Activated T-cell treated with anti-CD3 and anti-CD28 coated beads, Interleukin-2, amount 50 U/mL, for 24 hours (primary cell): ENCODE measurements around the gene GSE1.

Source experiments
- DNase-seq: peaks from one replicate; pipeline ENCODE4 v3.0.0-alpha.2; 2020
- H3K27ac Mint-ChIP-seq: 2 replicates; pipeline ENCODE4 v1.8.0; 2020; ENCODE audit warnings: mild to moderate bottlenecking, mixed read lengths
- H3K27me3 Mint-ChIP-seq: 2 replicates; pipeline ENCODE4 v1.8.0; 2020; ENCODE audit warnings: mixed read lengths
- H3K36me3 Mint-ChIP-seq: 2 replicates; pipeline ENCODE4 v1.8.0; 2020; ENCODE audit warnings: low read depth, mixed read lengths
- H3K4me1 Mint-ChIP-seq: 2 replicates; pipeline ENCODE4 v1.8.0; 2020; ENCODE audit warnings: low read depth, mixed read lengths
- H3K4me3 Mint-ChIP-seq: 2 replicates; pipeline ENCODE4 v1.8.0; 2020; ENCODE audit warnings: mild to moderate bottlenecking, moderate library complexity, mixed read lengths
- H3K9me3 Mint-ChIP-seq: 2 replicates; pipeline ENCODE4 v1.8.0; 2020; ENCODE audit warnings: mixed read lengths

The GSE1 gene

GRCh38 chr16:85707528-85708095, 94.5 kb downstream of the GSE1 start:
- H3K27ac Mint-ChIP-seq = no peak overlapping the region
- H3K4me1 Mint-ChIP-seq = no peaks in the 10 kb centered on the region
- H3K4me3 Mint-ChIP-seq = no peak overlapping the region
- H3K9me3 Mint-ChIP-seq = peaks cover 4% of the 10 kb centered on the region
- H3K36me3 Mint-ChIP-seq = peaks cover under 1% of the 10 kb centered on the region
- H3K27me3 Mint-ChIP-seq = no peaks in the 10 kb centered on the region
- no peak for DNase-seq

DNA sequence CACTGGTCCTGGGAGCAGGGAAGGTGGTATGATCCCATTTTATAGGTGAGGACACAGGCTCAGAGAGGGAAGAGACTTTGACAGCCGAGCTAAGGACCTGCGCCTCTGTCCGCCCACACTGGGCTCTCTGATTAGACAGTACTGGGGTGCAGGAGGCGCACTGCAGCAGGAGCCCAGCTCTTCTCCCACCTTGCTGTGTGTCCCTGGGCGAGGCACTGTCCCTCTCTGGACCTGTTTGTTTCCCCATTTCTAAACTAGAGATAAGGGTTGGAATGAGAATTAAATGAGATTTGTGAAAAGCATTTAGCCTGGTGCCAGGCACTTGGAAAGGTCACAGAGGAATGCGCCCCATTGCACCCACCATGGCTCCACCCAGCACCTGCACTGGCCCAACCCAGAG, 95.2 kb downstream of the GSE1 start:
- no peak for DNase-seq
- Mint-ChIP-seq H3K27me3 (no peaks in the 10 kb centered on the region), H3K27ac (no peak overlapping the region), H3K36me3 (peaks cover 2% of the 10 kb centered on the region), H3K4me1 (no peaks in the 10 kb centered on the region), H3K4me3 (no peak overlapping the region), H3K9me3 (peaks cover 4% of the 10 kb centered on the region)

DNA sequence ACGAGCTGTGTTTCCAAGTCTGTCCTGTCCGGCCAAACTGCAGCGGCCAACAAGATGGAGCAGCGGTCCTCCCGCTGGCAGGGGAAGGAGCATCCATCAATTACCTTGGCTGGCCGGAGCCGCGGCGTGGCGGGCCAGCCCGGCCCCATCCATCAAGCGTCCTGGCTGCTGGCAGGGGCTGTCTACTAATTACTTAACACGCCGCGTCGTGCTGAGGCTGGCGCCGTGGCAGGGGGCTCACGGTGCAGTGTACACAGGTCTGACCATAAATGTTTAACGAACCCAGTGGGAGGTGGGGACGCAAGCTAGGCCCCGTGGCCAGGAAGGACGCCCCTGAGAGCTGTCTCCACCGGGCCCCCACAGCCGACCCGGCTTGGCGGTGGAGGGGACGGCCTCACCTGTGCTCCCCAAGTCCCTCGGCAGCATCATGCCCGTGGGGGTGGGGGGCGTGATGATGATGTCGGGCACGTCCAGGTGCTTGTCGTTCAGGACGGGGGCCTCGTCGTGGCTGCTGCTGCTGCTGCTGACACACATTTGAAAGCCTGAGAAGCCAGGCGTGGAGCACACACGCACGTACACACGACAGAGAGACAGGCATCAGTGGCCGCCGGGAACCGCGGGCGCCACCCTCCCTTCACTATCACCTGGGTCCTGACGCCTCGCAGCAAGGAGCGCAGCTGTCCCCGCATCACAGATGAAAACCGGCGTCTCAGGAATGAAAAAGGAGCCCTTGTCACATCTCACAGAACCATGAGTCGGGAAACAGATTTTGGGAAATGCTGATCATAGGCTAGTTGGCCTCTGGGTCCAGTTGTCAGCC, 96.9 kb downstream of the GSE1 start:
- peaks cover under 1% of the 10 kb centered on the region for H3K27me3 Mint-ChIP-seq
- H3K36me3 Mint-ChIP-seq = peaks cover 2% of the 10 kb centered on the region
- no peak overlapping the region for H3K27ac Mint-ChIP-seq
- no peak overlapping the region for H3K4me3 Mint-ChIP-seq
- no peaks in the 10 kb centered on the region for H3K4me1 Mint-ChIP-seq
- peaks cover 4% of the 10 kb centered on the region for H3K9me3 Mint-ChIP-seq
- no peak for DNase-seq

- no peak for DNase-seq
- peaks cover 2% of the 10 kb centered on the region for H3K36me3 Mint-ChIP-seq
- H3K27me3 Mint-ChIP-seq = peaks cover 2% of the 10 kb centered on the region
- peaks cover 4% of the 10 kb centered on the region for H3K9me3 Mint-ChIP-seq
- H3K4me3 Mint-ChIP-seq = no peak overlapping the region
- H3K4me1 Mint-ChIP-seq = peaks cover 4% of the 10 kb centered on the region
- H3K27ac Mint-ChIP-seq = no peak overlapping the region
These were observed 97.6 kb downstream of the GSE1 start for GRCh38 chr16:85710732-85711131.

GRCh38 chr16:85711982-85712587, 99.0 kb downstream of the GSE1 start:
- no peak overlapping the region for H3K27ac Mint-ChIP-seq
- H3K4me3 Mint-ChIP-seq = no peak overlapping the region
- DNase-seq = no peak
- H3K27me3 Mint-ChIP-seq = peaks cover 2% of the 10 kb centered on the region
- H3K9me3 Mint-ChIP-seq = peaks cover 4% of the 10 kb centered on the region
- peaks cover 2% of the 10 kb centered on the region for H3K36me3 Mint-ChIP-seq
- H3K4me1 Mint-ChIP-seq = peaks cover 5% of the 10 kb centered on the region

DNA sequence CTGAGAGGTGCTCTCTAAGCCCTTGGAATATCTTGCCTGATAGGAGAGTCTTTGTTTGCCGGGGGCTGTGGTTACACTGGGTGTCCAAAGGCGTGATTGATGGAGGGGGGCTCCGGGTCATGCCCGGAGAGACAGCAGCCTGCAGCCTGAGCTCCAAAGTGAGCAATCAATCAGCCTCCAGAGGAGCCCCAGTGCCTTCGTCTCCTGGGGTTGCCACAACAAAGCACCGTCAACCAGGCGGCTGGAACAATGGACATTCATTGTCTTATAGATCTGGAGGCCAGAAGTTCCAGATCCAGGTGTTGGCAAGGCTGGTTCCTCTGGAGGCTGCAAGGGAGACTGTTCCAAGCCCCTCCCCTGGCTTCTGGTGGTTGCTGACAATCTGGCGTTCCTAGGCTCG, 99.7 kb downstream of the GSE1 start:
- Mint-ChIP-seq H3K27ac (no peak overlapping the region), H3K27me3 (peaks cover 2% of the 10 kb centered on the region), H3K9me3 (peaks cover 4% of the 10 kb centered on the region), H3K4me3 (no peak overlapping the region), H3K36me3 (peaks cover 2% of the 10 kb centered on the region), H3K4me1 (peaks cover 6% of the 10 kb centered on the region)
- DNase-seq = no peak

- no peak overlapping the region for H3K27ac Mint-ChIP-seq
These were observed 102.3 kb downstream of the GSE1 start for GRCh38 chr16:85715169-85716021.

DNA sequence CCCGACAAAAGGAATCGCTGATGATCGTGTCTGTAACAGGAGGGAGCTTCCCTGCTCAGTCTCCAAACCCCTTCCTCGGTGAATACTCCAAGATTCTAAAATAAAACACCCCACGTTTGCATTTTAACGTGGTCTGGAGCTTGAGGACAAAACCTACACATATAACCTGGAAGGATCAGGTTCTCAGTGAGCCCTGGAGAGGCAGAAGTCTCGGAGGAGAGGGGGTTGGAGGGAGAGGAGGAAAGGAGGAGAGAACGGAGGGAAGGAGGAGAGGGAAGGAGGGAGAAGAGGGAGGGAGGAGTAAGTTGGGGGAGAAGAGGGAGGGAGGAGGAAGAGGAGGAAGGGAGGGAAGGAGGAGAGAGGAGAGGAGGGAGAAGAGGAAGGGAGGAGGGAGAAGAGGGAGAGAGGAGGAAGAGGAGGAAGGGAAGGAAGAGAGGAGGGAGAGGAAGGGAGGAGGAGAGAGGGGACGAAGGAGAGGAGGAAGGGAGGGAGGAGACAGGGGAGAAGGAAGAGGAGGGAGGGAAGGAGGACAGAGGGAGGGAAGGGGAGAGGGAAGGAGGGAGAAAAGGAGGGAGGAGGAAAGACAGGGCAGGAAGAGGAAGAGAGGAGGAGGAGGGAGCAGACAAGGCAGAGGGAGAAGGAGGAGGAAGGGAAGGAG, 103.0 kb downstream of the GSE1 start:
- Mint-ChIP-seq H3K9me3 (peaks cover 4% of the 10 kb centered on the region), H3K27me3 (peaks cover 2% of the 10 kb centered on the region), H3K36me3 (peaks cover 2% of the 10 kb centered on the region), H3K27ac (no peak overlapping the region), H3K4me1 (peaks cover 6% of the 10 kb centered on the region), H3K4me3 (no peak overlapping the region)
- DNase-seq = no peak

More at GRCh38 chr16:85715169-85716021, 102.3 kb downstream of the GSE1 start:
- H3K4me1 Mint-ChIP-seq = peaks cover 6% of the 10 kb centered on the region
- H3K4me3 Mint-ChIP-seq = no peak overlapping the region
- peaks cover 2% of the 10 kb centered on the region for H3K27me3 Mint-ChIP-seq
- DNase-seq = no peak
- H3K9me3 Mint-ChIP-seq = peaks cover 4% of the 10 kb centered on the region
- peaks cover 2% of the 10 kb centered on the region for H3K36me3 Mint-ChIP-seq

DNA sequence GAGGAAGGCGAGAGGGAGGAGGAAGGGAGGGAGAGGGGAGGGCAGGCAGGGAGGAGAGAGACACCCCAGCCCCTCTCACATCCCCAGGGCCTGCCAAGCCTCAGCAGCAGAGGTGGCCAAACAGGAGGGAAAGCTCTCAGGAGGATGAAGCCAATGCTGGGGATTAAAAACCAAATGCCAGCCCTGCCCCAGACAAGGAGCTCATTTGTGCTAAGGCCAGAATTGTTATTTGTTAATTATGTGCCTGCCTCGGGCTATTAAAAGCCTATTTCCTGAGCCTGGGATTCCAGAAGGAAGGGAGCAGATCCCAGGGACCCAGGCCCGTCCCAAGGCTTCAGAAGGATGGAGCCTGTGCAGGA, 103.5 kb downstream of the GSE1 start:
- H3K36me3 Mint-ChIP-seq = peaks cover 2% of the 10 kb centered on the region
- peaks cover 4% of the 10 kb centered on the region for H3K9me3 Mint-ChIP-seq
- DNase-seq = no peak
- no peak overlapping the region for H3K4me3 Mint-ChIP-seq
- peaks cover 6% of the 10 kb centered on the region for H3K4me1 Mint-ChIP-seq
- no peak overlapping the region for H3K27ac Mint-ChIP-seq
- peaks cover 2% of the 10 kb centered on the region for H3K27me3 Mint-ChIP-seq

- Mint-ChIP-seq H3K4me1 (peaks cover 6% of the 10 kb centered on the region), H3K36me3 (peaks cover 2% of the 10 kb centered on the region), H3K4me3 (no peak overlapping the region), H3K9me3 (no peaks in the 10 kb centered on the region), H3K27me3 (peaks cover 2% of the 10 kb centered on the region), H3K27ac (no peak overlapping the region)
- DNase-seq = peak; percentile 66
These were observed 104.5 kb downstream of the GSE1 start for GRCh38 chr16:85717393-85718152.

- Mint-ChIP-seq H3K9me3 (no peaks in the 10 kb centered on the region), H3K36me3 (no peaks in the 10 kb centered on the region), H3K27me3 (peaks cover 2% of the 10 kb centered on the region), H3K27ac (no peak overlapping the region), H3K4me3 (no peak overlapping the region), H3K4me1 (peaks cover 6% of the 10 kb centered on the region)
- DNase-seq = no peak
These were observed 105.0 kb downstream of the GSE1 start for GRCh38 chr16:85718153-85718477.

DNA sequence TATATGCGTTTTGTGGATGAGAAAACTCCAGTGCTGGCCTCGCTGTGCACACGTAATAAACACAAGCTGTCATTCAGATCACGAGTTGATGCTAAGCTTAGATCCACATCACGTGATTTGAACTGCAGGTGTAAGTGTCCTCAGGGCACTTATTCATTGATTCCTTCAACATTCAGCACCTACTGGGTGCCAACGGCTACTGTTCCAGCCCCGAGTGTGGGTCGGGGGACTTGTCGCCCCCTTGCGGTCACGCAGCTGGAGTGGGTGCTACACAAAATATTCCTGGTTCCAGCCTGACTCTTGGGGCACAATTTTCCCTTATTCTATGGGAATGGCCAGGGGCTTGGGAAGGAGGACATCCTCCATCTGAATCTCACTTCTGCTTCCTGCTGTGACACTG, 105.6 kb downstream of the GSE1 start:
- H3K36me3 Mint-ChIP-seq = no peaks in the 10 kb centered on the region
- no peak for DNase-seq
- H3K4me1 Mint-ChIP-seq = peaks cover 6% of the 10 kb centered on the region
- H3K4me3 Mint-ChIP-seq = no peak overlapping the region
- H3K9me3 Mint-ChIP-seq = no peaks in the 10 kb centered on the region
- no peak overlapping the region for H3K27ac Mint-ChIP-seq
- H3K27me3 Mint-ChIP-seq = peaks cover 2% of the 10 kb centered on the region

- H3K4me1 Mint-ChIP-seq = peaks cover 6% of the 10 kb centered on the region
- H3K9me3 Mint-ChIP-seq = no peaks in the 10 kb centered on the region
- no peak for DNase-seq
- no peak overlapping the region for H3K27ac Mint-ChIP-seq
- no peak overlapping the region for H3K4me3 Mint-ChIP-seq
- no peaks in the 10 kb centered on the region for H3K36me3 Mint-ChIP-seq
- H3K27me3 Mint-ChIP-seq = peaks cover 2% of the 10 kb centered on the region
These were observed 106.6 kb downstream of the GSE1 start for GRCh38 chr16:85719605-85720301.
